K562 (cell line): ENCODE results near the gene HCRT. TPM values are rescaled to one million over a fixed set of nuclear protein-coding genes. Genes with fewer than 3 reads are reported as not detected.
A peak's percentile ranks its signal among the peaks of the same experiment; 100 is the strongest.

Experiments used
- BRD4 ChIP-seq: fragments of 200-600 bp; sonication (generic); IDR thresholded peaks from 2 replicates; pipeline ENCODE4 v1.6.1; 2017; ENCODE audit warnings: inconsistent platforms
- CBFA2T3 ChIP-seq: fragments of 450-650 bp; IDR thresholded peaks from 2 replicates; pipeline ENCODE4 v1.6.1; 2017
- CBX5 ChIP-seq: IDR thresholded peaks from 2 replicates; pipeline ENCODE4 v1.6.1; 2014; ENCODE audit warnings: low read depth, borderline replicate concordance
- CTCF ChIP-seq, 3 experiments: IDR thresholded peaks in 2 of 3; conservative IDR thresholded peaks in 1 of 3; 2 replicates each; pipeline ENCODE4 v1.5.1; 2011 to 2012; ENCODE audit warnings: low read length in 3 of 3, mild to moderate bottlenecking in 3 of 3, control low read depth in 2 of 3, improper control_type of control experiment in 1 of 3, inconsistent platforms in 1 of 3, low read depth in 1 of 3, mixed read lengths in 1 of 3, moderate library complexity in 1 of 3; ENCODE audit not compliant: insufficient read depth in 2 of 3
- DACH1 ChIP-seq: fragments of 450-650 bp; IDR thresholded peaks from 2 replicates; pipeline ENCODE4 v1.6.1; 2018; ENCODE audit not compliant: partially characterized antibody
- HDAC6 ChIP-seq: IDR thresholded peaks from 2 replicates; pipeline ENCODE4 v1.6.1; 2012; ENCODE audit warnings: low read depth, mild to moderate bottlenecking, control low read depth, inconsistent platforms, low read length, moderate library complexity
- JUN ChIP-seq, 2 experiments: sonication (generic) in 1 of 2; formaldehyde crosslinking in 1 of 2; IDR thresholded peaks; 2 replicates each; pipeline versions ENCODE4 v1.6.1 to v1.8.0; 2012 to 2022; ENCODE audit warnings: borderline replicate concordance in 2 of 2, mild to moderate bottlenecking in 2 of 2, improper control_type of control experiment in 1 of 2, low read depth in 1 of 2, low read length in 1 of 2, missing genetic modification reagents in 1 of 2
- SFPQ ChIP-seq: fragments of 200-400 bp; formaldehyde crosslinking; IDR thresholded peaks from 2 replicates; pipeline ENCODE4 v1.6.1; 2017; ENCODE audit warnings: mild to moderate bottlenecking, low read depth, low read length, moderate library complexity
- SIN3A ChIP-seq, 2 experiments: fragments of 150-350 bp in 1 of 2; IDR thresholded peaks; 2 replicates each; pipeline ENCODE4 v1.6.1; 2011 to 2016; ENCODE audit warnings: borderline replicate concordance in 2 of 2, low read depth in 2 of 2, low read length in 2 of 2, mild to moderate bottlenecking in 2 of 2, moderate library complexity in 2 of 2; ENCODE audit not compliant: control insufficient read depth in 1 of 2
- SREBF1 ChIP-seq: fragments of 150-350 bp; IDR thresholded peaks from 2 replicates; pipeline ENCODE4 v1.6.1; 2014; ENCODE audit warnings: antibody characterized with exemption, low read depth, low read length, borderline replicate concordance
- TAL1 ChIP-seq: fragments of 450-650 bp; IDR thresholded peaks from 2 replicates; pipeline ENCODE4 v1.6.1; 2016; ENCODE audit warnings: mild to moderate bottlenecking
- TCF7L2 ChIP-seq: fragments of 150-350 bp; IDR thresholded peaks from 2 replicates; pipeline ENCODE4 v1.6.1; 2016; ENCODE audit warnings: low read depth, mild to moderate bottlenecking, low read length, moderate library complexity
- ZC3H4 ChIP-seq: sonication (generic); formaldehyde crosslinking; IDR thresholded peaks from 2 replicates; pipeline ENCODE4 v1.9.0; 2021; ENCODE audit warnings: missing genetic modification reagents, borderline replicate concordance
- polyA plus RNA-seq, 8 experiments: library from polyadenylated mRNA; depleted of rRNA in 4 of 8; stranded (reverse) in 5 of 8; unstranded in 3 of 8; fragments of >200 nt; fragmentation: Nextera tagmentation in 2 of 8; fragmentation: Illumina TruSeq in 1 of 8; extraction: Ambion mirVana in 2 of 8; extraction: Trizol in 1 of 8; gene quantifications; 2 replicates each; pipeline versions ENCODE4 v1.2.1 to v1.2.3, GENCODE V29; 2011 to 2014; ENCODE audit warnings: inconsistent platforms in 1 of 8, missing spikeins in 1 of 8
- total RNA-seq, 7 experiments: library from RNA; depleted of rRNA in 6 of 7; stranded (reverse); fragments of >200 nt in 6 of 7; fragmentation: Illumina TruSeq in 2 of 7; extraction: Trizol in 2 of 7; gene quantifications; 2 replicates each; pipeline versions ENCODE4 v1.2.1 to v1.2.3, GENCODE V29; 2011 to 2021; ENCODE audit warnings: low replicate concordance in 1 of 7

HCRT gene
- total and polyA plus RNA-seq, 9 of the 15 experiments (the other 6 are each of a cell fraction or from before 2014, with no cell fraction given): not detected

GRCh38 chr17:42199416-42200011 is 14.3 kb upstream of the HCRT start (continued):
- TF ChIP-seq HDAC6 (no peak), TCF7L2 (no peak), SIN3A (IDR thresholded peaks at IDR 0.05; ENCODE audit: borderline replicate concordance in 2 of 2, control insufficient read depth in 1 of 2, low read depth in 2 of 2, low read length in 2 of 2) (no peak), CBX5 (no peak), SREBF1 (no peak), ZC3H4 (no peak), JUN (IDR thresholded peaks at IDR 0.05; ENCODE audit: borderline replicate concordance, low read depth, low read length) (no peak), JUN (CRISPR knock-in tag; IDR thresholded peaks at IDR 0.05; ENCODE audit: borderline replicate concordance) (no peak), CBFA2T3 (peak; percentile 73), DACH1 (no peak), TAL1 (peak; percentile 69), CTCF (IDR thresholded peaks at IDR 0.05 in 2 of 3, conservative IDR thresholded peaks at IDR 0.05 in 1 of 3; ENCODE audit: insufficient read depth in 2 of 3, low read depth in 1 of 3, low read length in 3 of 3) (no peak), BRD4 (no peak), SFPQ (no peak)
